Activated CD4-positive, alpha-beta T cell treated with anti-CD3 and anti-CD28 coated beads for 24 hours (primary cell): Measurements from ENCODE around the gene OASL.
"Not testable (repeated sequence)": the region's sequence is repeated elsewhere in the genome, so short reads cannot be mapped to it uniquely, and the experiment has no call there.

Source experiments
- DNase-seq, 2 donors: peaks; one replicate each; pipeline ENCODE4 v3.0.0-alpha.2; 2020; ENCODE audit warnings: low read depth in 2 of 2

OASL gene

GRCh38 chr12:121059031-121059898 lies 20.2 kb upstream of the OASL start:
- DNase-seq, result no peak

DNA sequence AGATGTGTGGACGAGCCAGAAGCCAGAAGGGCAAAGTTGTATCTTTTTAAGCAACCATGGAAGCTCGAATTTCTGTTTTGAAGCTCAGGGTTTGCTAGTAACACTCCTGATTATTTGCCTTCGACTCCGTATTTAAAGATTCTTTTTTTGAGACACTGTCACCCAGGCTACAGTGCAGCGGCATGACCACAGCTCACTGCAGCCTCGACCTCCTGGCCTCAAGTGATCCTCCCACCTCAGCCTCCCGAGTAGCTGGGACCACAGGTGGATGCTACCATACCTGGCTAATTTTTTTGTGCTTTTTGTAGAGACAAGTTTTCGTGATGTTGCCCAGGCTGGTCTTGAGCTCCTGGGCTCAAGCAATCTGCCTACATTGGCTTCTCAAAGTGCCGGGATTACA lies 18.7 kb upstream of the OASL start:
- DNase-seq, result no peak

DNA sequence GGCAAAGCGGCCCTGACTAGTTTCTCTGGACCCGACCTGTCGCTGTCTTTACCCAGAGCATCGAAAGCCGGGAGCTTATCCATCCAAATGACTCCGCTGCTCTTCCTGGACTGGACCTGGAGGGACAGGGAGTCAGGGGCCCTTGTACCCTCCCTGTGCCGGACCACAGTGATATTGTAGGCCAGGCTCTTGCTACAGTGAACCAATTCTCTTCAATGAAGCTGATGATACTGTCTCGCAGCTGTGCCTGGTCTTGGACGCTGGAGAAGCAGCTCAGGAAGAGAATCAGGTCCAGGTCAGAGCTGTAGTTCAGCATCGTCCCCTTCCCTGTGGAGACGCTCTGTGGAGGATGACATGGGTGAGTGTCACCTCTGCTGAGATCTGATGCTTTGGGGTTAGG lies 14.7 kb upstream of the OASL start:
- no peak for DNase-seq

DNA sequence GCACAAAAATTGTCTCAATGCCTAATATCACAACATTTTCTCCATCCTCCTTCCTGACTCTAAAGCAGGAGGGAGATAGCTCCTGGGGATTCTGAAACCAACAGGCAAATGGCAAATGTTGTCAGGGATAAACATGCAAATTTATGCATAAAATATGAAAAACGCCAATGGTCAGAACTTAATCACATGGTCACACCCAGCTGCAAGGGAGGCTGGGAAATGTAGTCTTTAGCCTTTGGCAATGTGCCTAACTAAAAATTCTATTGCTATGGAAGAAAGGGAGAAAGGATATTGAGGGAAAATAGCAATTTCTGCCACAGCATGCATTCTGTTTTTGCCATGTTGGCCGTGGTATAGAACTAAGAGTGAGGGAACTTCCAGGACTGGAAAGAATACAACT lies 11.7 kb upstream of the OASL start:
- DNase-seq, result no peak

GRCh38 chr12:121048442-121048841 lies 9.4 kb upstream of the OASL start:
- DNase-seq, result no peak

GRCh38 chr12:121047400-121047799 lies 8.4 kb upstream of the OASL start:
- DNase-seq, result not testable (repeated sequence)

DNA sequence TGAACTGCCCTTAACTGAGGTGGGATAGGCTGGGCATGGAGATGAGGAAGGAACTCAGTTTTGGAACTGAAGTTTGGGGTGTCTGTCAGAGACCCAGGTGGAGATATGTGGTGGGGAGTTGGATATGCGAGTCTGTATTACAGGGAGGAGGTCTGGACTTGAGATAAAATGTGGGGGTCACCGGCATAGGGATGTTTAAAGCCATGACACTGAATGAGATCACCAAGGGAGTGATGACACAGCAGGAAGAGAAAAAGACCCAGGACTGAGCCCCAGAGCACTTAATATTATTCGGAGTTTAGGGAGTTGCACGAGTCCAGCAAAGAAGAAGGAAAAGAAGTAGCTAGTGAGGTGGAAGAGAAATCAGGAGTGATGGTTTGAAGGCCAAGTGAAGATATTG lies 4.0 kb upstream of the OASL start:
- no peak for DNase-seq

DNA sequence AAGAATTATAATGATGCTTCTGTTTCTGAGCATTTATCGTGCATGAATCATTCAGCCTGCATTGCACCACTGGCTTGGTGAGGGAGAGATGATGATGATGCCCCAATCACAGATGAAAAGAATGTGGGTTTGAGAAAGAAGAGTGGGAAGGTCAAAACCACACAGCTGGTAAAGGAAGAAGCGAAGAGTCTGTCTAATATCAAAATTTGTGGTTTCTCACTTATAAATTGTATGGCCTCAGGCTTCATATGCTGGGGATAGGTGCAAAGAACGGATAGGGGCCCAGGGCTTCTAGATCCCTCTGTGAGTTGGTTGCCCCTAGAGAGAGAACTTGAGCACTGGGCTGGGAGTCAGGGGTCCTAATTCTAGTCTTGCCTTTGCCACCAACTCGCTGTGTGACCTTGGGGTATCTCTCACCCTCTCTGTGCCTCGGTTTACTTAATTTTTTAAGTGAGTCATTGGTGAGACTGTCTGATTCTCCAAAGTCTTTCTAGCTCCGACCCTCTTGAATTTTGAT lies 2.2 kb downstream of the OASL start:
- no peak for DNase-seq

DNA sequence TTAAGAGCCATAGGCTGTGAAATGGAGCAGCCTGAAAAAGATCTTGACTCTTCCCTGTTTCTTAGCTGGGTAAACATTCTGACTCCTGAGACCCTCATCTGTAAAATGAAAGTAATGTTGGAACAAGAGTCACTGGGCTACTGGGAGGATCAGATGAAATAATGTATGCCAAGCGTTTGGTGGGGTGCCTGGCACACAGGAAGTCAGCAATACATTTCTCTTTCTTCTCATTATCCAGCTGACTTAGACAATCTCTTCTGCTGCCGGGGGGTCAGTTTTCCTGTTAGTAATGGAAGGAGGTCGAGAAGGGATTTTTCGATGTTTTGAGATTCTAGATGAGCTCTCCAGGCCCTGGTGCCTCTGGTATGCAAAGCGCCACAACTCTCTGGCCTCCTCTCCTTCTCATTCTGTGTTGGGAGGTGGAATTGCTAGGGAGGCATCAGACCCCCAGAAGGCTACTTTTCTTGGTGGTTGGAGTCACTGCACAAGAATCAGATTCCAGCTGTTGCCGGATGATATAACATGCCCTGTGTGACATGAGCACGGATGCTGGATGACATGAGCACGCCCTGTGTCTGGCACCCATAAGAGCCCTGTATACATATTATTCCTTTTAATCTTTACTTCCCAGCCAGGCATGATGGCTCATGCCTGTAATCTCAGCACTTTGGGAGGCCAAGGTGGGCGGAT lies 4.3 kb downstream of the OASL start:
- DNase-seq, result no peak

GRCh38 chr12:121033625-121034349 lies 5.3 kb downstream of the OASL start:
- DNase-seq, result peak; percentile 32 to 33

DNA sequence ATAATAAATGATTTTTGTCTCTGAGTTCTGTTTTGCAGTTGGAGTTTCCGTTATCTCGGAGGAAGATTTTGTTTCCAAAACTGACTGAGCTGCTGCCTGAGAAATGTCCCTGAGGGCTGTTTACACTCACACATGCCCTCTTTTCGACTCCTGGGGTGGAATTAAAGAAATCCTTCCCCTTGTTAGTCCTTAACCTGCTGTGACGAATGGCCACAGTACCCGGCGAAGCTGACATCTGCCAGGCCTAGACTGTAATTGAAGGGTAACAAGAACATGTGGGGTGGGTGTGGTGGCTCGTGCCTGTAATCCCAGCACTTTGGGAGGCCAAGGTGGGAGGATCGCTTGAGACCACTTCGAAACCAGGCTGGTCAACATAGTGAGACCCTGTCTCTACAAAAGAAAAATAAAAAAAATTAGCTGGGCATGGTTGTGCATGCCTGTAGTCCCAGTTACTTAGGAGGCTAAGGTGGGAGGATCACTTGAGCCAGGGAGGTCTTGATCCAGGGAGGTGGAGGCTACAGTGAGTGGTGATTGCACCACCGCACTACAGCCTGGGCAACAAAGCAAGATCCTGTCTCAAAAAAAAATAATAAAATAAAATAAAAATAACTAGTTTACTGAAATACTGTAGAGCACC lies 8.4 kb downstream of the OASL start:
- DNase-seq, result no peak

GRCh38 chr12:121026274-121027045 lies 12.6 kb downstream of the OASL start:
- no peak for DNase-seq

DNA sequence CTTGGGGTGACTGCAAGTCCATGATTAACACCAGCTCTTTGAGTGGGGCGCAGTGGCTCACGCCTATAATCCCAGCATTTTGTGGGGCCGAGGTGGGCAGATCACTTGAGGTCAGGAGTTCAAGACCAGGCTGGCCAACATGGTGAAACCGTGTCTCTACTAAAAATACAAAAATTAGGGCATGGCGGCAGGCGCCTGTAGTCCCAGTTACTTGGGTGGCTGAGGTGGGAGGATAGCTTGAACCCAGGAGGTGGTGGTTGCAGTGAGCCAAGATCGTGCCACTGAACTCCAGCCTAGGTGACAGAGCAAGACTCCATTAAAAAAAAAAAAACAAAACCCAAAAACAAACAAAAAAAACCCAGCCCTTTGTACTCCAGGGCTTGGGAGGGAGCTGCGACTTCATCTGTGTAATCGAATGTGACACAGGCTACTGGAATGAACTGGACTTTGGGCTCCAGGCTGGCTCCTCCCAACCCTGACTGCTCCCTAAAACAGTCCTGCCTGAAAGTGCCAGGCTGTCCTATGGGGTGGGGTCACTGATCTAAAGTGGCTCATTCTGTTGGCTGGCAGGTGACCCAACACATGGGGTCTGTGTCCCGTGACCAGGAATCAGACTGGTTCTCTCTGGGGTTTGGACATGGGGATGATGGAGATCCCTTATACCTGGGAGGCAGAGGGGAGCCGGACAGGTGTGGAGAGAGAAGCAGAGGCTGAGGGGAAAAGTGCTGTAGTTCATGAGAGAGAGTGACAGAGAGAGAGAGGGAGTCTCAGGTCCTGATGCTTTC lies 13.4 kb downstream of the OASL start:
- no peak for DNase-seq

- no peak for DNase-seq
These were observed 15.2 kb downstream of the OASL start for GRCh38 chr12:121023799-121024198.

GRCh38 chr12:121022713-121023112 lies 16.3 kb downstream of the OASL start:
- DNase-seq, result no peak

GRCh38 chr12:121021754-121022153 lies 17.3 kb downstream of the OASL start:
- no peak for DNase-seq

DNA sequence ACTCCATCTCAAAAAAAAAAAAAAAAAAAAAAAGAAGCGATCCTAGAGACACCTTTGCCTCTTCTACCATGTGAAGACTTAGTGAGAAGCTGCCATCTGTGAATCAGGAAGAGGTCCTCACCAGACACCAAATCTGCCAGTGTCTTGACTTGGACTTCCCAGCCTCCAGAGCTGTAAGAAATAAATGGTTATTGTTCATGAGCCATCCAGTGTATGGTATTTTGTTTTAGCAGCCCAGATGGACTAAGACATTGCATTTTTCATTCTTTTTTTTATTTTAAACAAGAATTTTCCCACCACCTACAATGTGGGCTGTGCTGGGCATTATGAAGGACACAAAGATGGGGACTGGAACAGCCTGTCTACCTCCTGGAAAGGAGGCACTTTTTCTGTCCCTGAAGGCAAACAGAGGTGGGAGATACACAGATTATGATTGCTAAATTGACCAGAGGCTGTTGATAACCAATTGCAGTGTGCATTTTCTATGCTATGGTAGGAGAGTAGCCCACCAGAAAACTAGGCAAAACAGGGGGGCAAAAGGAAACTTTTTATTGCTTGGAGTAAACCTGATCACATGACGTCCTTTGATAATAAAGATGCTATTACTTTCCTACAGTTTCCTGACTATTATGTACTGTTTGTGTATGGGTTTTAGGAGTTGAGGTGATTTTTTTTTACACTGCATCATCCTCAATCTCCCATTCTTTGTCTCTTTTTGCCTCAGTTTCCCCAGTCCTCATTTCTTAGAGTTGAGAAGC lies 20.0 kb downstream of the OASL start:
- DNase-seq, result no peak

GRCh38 chr12:121017966-121018491 lies 21.0 kb downstream of the OASL start:
- DNase-seq, result no peak
